ENCODE results near the gene CDC42BPB. TPM values are rescaled to one million over a fixed set of nuclear protein-coding genes. Genes with fewer than 3 reads are reported as not detected.

The CDC42BPB gene
- total and polyA plus RNA-seq, 2 of the 13 experiments (the other 11 are each of a cell fraction or from before 2014, with no cell fraction given), result 19.7 to 32.3 TPM

GRCh38 chr14:103104389-103104653 is 47.0 kb upstream of the CDC42BPB start (continued):
- 0 out of 2 replicates have a peak, but pooled peaks have one; percentile 49 for TF ChIP-seq CREBL2 (CRISPR knock-in tag; IDR thresholded peaks at IDR 0.05; ENCODE audit: borderline replicate concordance)

GRCh38 chr14:103103461-103104388 is 46.4 kb upstream of the CDC42BPB start:
- FAIRE-seq, result peak; percentile 4
- H3K9me3 ChIP-seq (ENCODE audit: low read length), result no peaks in the 10 kb centered on the region
- peaks cover 5 to 6% of the 10 kb centered on the region in 2 experiments; a peak in 2 of 5 replicates for H3K36me3 ChIP-seq (replicated peaks in 1 of 2; ENCODE audit: control insufficient read depth in 1 of 2, insufficient read depth in 2 of 2, low read length in 2 of 2)
- H3K4me1 ChIP-seq (ENCODE audit: insufficient read depth, low read length), result peaks cover 87% of the 10 kb centered on the region
- peak overlapping the region; percentile 49 for H3K9ac ChIP-seq (ENCODE audit: insufficient read depth, low read depth, low read length)
- POLR2A ChIA-PET, result interaction anchor here (0.9 to 4.1 kb wide), 12 partner anchors 9 to 230 kb away, joined by 3 to 39 read pairs (median 5); partner anchors contain the start of genes EIF5 and EXOC3L4
- H3K4me2 ChIP-seq (ENCODE audit: low read depth, low read length), result peak overlapping the region; percentile 84
- intact Hi-C loops (cut with micrococcal nuclease; ENCODE audit: unreplicated experiment), result loop anchor here (5.0 kb wide), 1 partner anchor 84 kb away; no protein-coding TSS in a partner anchor
- H3K27me3 ChIP-seq (ENCODE audit: control insufficient read depth in 1 of 2, insufficient read depth in 2 of 2, low read length in 2 of 2), result no peaks in the 10 kb centered on the region
- H3K79me2 ChIP-seq (ENCODE audit: insufficient read depth, low read length), result peaks cover 12% of the 10 kb centered on the region
- no TSS peak for BruUV-seq (replicated peaks)
- ATAC-seq, result peak; percentile 58
- in situ Hi-C loops (cut with HindIII; ENCODE audit: extremely low pct_ligation_motif_present, low pct_unique_long_range_greater_than_20kb), result no loop called here
- peak overlapping the region; percentile 43 to 71 (median 61) for H3K4me3 ChIP-seq (replicated peaks in 1 of 3; ENCODE audit: insufficient read depth in 1 of 3, low read depth in 2 of 3, low read length in 3 of 3)
- WGBS (ENCODE audit: low lambda C conversion rate), result 2% methylated on average over 8 of the region's 68 CpGs
- DNase-seq (ENCODE audit: low spot score), result peak; percentile 87
- peaks cover 17% of the 10 kb centered on the region for H4K20me1 ChIP-seq (ENCODE audit: insufficient read depth, low read length)
- H2AFZ ChIP-seq (ENCODE audit: low read length), result no peak overlapping the region
- H3K27ac ChIP-seq (ENCODE audit: extremely low read length, insufficient read depth, low read length), result peak overlapping the region; percentile 76
- CTCF ChIA-PET (ENCODE audit: low intra/inter-chr PET ratio, low total read pairs), result interaction anchor here (0.9 kb wide), 1 partner anchor 189 kb away, joined by 3 read pairs; no protein-coding TSS in a partner anchor
- TF ChIP-seq ARID5B (CRISPR knock-in tag; IDR thresholded peaks at IDR 0.05), result no peak; the same call in 1 of the 2 replicates
- peak; percentile 79 for TF ChIP-seq HNF1B (CRISPR knock-in tag; IDR thresholded peaks at IDR 0.05)
- TF ChIP-seq SMAD3 (CRISPR knock-in tag; IDR thresholded peaks at IDR 0.05), result no peak
- TF ChIP-seq ZMAT3 (CRISPR knock-in tag; conservative IDR thresholded peaks at IDR 0.05), result peak; percentile 77
- no peak for TF ChIP-seq NAIF1 (CRISPR knock-in tag; IDR thresholded peaks at IDR 0.05; ENCODE audit: borderline replicate concordance)
- TF ChIP-seq REXO4 (CRISPR knock-in tag; IDR thresholded peaks at IDR 0.05; ENCODE audit: borderline replicate concordance), result no peak
- TF ChIP-seq LRRFIP1 (CRISPR knock-in tag; conservative IDR thresholded peaks at IDR 0.05), result no peak
- peak; percentile 41; the same call in 1 of the 2 replicates for TF ChIP-seq NR2F2 (IDR thresholded peaks at IDR 0.05; ENCODE audit: borderline replicate concordance, low read depth)
- peak; percentile 94; the same call in 2 of the 3 replicates for TF ChIP-seq MXI1 (IDR thresholded peaks at IDR 0.05; ENCODE audit: borderline replicate concordance, low read depth, low read length)
- no peak for TF ChIP-seq KDM4B (CRISPR knock-in tag; IDR thresholded peaks at IDR 0.05)
- no peak for TF ChIP-seq HCFC1 (IDR thresholded peaks at IDR 0.05; ENCODE audit: low read depth, low read length)
- TF ChIP-seq HDAC1 (CRISPR knock-in tag; IDR thresholded peaks at IDR 0.05), result peak; percentile 90
